Hematopoietic multipotent progenitor cell (in vitro differentiated cells): ENCODE data around the gene KRT1. TPM values are rescaled to one million over a fixed set of nuclear protein-coding genes. Genes with fewer than 3 reads are reported as not detected.

Experiments
- DNase-seq, 3 donors: peaks; one replicate each; pipeline ENCODE4 v3.0.0-alpha.2; 2011 to 2015; ENCODE audit warnings: low read depth in 2 of 3, low spot score in 2 of 3
- total RNA-seq: library from RNA; depleted of rRNA; stranded (reverse); fragments of >200 nt; gene quantifications from one replicate; pipeline ENCODE4 v1.2.3, GENCODE V29; 2012

KRT1 gene
- total RNA-seq, 1 donor = 1.1 TPM

DNA sequence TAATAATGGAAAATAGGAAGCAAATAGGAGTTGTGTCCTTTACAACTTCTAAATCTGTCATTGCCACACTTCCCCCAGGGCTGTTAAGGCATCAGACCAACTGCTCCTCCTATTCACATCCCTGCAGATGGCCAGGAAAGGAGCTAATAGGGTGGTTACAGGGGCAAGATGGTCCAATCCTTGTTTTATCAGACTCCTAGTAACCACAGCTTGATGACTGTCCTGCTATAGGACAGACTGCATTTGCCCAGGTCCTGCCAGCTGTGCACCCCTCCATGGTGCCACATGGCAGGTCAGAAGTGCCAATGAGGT, 17.3 kb downstream of the KRT1 start:
- peak in 1 of 3 donors; percentile 10 for DNase-seq

- DNase-seq = peak in 2 of 3 donors; percentile 41 to 56
Observed at GRCh38 chr12:52662093-52662917, 17.9 kb downstream of the KRT1 start.

DNA sequence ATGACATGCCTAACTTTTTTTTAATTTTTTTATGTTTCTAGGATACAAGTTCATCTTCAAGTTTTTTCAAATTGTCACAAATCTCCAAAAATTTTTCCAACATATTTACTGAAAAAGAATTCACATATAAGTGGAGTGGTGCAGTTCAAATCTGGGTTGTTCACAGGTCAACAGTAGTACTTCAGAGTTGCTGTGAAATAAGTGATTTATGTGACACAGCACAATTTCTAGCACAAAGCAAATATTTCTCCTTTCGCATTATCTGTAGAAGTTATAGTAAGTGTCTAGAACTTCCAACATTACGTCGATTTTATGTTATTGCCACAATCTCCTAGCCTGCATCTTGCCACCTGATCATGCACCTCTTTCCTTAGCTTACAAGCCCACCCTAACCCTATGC, 18.5 kb downstream of the KRT1 start:
- no peak for DNase-seq

DNA sequence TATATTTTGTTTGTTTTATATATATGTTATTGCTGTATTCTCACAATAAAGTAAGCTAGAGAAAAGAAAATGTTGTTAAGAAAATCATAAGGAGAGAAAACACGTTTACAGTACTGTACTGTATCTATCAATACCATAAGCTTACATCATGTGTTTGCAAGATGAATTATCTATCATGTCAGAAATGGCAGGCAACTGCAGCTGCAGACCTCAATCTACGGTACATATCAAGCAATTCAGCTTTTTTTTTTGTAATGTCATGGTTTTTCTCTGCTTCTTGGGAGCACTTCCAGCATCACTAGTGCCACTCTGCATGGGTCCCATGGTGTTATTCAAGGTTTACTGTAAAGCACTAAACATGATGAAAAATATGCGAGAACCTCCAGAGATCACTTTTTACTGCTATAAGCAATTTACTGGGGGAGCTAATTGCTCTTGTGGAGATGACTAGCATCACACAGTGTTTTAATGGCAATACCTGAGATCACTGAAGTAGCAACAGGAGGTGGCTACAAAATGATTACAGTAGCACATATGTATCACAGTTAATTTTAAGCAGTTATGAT, 19.2 kb downstream of the KRT1 start:
- DNase-seq = no peak

DNA sequence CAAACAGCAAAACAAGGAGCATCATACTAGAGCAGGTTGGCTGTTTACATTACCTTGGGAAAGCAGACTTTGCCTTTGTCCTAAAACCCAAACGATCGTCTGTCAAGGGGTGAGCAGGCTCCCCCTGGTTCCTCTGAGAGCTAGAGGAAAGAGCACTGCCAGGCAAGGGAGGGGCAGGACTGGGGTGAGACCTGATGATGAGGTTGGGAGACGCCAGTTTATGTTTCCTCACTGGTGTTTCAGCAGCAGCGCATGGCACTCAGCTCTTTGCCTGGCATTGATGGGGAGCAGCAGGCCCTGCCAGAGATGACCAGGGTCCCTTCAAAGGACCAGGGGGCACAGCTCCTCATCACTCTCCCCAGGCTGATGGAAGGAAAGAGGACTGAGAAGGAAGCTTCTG, 20.3 kb downstream of the KRT1 start:
- DNase-seq = no peak

DNA sequence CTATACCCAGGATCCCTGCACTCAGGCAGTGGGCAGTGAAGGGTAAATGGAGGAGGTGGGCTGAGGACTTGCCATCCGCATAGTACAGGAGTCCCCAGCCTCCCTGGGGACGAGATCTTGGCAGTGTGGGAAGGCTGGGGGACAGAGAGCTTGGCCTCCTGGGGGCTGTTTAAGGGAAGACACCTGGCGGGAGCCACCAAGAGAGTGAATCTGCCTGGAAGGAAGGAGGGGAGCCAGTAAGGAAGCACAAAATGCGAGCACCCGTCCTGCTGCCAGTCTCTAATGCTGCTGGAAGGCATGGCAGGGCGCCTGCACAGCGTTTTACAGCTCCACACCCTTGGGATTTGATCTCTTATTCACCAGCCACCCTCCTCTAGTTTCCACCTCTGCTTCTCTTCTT, 20.8 kb downstream of the KRT1 start:
- no peak for DNase-seq

- no peak for DNase-seq
Observed at GRCh38 chr12:52658196-52658595, 22.0 kb downstream of the KRT1 start.

DNA sequence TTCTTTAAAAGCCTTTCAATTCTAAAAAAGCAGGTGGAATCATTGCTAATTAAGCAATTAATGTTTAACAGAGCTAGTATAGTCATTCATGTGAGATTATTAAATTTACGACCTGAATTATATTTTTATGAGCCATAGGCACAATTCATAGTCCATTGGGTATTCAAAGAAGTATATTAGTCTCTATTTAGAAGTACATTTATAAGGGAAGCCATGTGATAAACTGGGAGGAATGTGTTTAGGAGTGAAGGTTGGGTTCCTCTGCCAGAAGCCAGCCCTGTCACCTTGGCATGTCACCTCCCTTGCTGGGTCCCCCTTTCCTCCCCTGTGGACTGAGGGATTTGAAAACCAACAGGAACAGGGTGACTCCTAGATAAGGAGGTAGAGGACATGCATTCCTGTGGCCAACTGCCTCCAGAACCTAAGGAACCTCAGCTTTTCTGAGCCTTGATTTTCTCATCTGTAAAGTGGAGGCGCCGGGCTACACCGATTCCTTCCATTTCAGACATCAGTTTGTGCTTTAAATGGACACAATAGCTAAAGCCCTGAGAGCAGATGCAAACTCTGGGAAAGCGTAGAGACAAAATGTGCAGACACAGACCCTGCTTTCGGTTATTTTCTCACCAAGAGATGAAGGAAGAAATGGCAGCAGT, 22.8 kb downstream of the KRT1 start:
- DNase-seq = no peak

DNA sequence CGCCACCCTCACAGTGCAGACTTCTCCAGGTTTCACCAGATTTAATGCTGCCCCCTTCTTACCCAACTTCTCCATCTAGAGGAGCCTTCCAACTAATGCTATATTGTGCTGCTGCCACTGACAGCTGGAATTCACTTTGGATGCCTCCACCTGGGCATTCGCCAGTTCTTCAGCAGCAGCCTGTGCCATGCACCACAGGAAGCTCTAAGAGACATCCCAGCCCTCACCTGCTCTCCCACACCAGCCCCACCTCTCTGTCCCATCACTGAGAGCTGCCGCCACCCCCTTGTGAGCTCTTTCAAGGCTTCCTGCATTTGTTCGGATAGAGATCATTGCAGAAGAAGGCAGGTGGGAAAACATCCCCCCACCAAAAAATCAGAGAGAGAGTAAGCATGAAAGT, 23.6 kb downstream of the KRT1 start:
- DNase-seq = no peak

- no peak for DNase-seq
Observed at GRCh38 chr12:52655720-52656124, 24.5 kb downstream of the KRT1 start.

GRCh38 chr12:52655251-52655650, 25.0 kb downstream of the KRT1 start:
- DNase-seq = no peak

- no peak for DNase-seq
Observed at GRCh38 chr12:52651726-52652261, 28.4 kb downstream of the KRT1 start, which contains the start of gene KRT2. Gene KRT2, minus strand, starts transcription at chr12:52652211. Its CDS starts 69 bp downstream, at chr12:52652142.

DNA sequence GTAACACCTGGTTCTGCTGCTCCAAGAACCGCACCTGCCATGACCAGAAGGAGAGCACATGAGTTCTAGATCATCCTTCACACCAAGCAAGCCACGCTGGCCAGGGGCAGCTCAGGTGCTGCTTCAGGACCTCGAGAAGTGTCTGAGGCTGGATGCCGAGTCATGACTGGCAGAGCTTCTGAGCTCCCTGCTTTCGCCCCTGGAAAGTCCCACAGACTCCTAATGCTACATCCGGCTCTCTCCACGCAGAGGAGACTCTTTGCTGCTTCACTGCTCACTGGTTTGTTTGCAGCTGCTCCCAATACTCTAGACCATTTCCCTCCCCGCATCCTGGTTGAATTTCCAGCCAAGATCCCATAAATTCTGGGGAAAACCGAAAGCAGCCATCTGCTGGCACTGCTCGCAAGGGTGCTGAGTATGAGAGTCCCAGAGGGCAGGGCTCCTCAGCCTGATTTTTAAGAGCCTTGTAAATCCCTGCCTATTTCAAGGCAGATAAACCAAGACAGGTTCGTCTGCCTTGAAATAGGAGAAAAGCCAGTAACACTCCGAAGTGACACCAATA, 29.6 kb downstream of the KRT1 start:
- DNase-seq = no peak

DNA sequence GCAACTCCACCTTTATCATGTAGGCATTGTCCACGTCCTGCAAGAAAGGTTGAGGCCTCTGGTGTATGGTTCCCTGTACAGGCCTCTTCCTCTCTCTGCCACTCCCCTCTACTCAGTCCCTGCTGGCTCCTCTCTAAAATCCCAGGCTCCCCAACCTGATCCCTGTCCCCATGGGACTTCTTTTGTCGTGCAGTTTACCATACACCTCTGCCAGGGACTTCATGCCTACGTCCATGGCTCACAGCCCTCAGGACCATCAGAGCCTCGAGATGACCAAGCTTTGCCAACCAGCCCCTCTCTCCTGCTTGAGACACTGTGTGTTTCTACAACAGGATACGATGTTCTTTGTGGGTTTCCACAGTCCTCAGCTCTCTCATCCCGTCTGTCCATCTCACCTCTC, 31.1 kb downstream of the KRT1 start:
- no peak for DNase-seq

DNA sequence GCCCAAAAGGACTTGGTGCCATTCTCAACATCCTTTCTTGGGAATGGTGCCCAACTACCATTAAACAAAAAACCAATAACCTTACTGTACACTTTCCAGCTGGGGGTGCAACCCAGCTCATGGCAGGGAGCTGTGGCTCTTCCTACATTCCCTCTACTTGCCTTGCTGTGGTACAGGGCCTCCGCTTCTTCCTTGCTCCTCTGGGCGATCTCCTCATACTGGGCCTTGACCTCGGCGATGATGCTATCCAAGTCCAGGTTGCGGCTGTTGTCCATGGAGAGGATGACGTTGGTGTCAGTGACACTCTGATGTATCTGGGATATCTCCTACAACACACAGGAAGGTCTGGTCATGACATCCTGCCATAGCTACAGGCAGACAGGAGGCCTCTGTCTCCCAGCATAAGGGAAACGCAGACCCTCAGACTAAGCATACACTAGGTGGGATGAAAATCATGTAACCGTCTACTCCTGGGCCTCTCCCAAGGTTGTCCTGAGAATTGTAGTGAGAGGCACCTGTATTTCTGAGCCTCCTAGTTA, 32.1 kb downstream of the KRT1 start:
- no peak for DNase-seq

DNA sequence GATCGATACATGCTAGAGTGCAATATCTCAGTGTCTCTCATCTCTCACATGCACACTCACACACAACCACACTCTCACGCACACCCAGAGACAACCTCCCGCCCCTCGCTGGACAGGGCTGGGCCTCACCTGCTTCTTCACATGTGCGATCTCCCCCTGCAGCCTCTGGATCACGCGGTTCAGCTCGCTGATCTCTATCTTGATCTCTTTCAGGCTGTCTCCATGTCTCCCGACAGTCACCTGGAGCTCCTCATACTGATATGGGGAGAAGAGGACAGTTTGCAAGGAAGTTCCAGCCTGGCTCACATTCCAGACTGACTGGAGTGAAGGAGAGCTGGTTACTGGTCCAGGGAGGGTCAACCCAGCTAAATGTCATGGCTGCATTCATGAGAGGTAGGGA, 32.6 kb downstream of the KRT1 start:
- DNase-seq = no peak

DNA sequence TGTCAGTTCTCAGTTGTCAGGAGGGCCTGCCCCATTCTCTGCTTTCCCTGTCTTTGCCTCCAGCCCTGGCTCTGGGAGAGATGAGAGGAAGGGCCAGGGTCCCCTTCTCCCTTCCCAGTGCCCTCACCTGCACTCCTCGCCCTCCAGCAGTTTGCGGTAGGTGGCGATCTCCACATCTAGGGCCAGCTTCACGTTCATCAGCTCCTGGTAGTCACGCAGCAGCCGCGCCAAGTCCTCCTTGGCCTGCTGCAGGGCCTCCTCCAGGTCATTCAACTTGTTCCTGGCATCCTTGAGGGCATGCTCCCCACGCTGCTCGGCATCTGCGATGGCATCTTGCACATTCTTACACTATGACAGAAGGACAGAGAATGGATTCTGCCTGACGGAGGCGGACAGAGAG, 33.6 kb downstream of the KRT1 start:
- no peak for DNase-seq

- DNase-seq = no peak
Observed at GRCh38 chr12:52645982-52646381, 34.2 kb downstream of the KRT1 start.

DNA sequence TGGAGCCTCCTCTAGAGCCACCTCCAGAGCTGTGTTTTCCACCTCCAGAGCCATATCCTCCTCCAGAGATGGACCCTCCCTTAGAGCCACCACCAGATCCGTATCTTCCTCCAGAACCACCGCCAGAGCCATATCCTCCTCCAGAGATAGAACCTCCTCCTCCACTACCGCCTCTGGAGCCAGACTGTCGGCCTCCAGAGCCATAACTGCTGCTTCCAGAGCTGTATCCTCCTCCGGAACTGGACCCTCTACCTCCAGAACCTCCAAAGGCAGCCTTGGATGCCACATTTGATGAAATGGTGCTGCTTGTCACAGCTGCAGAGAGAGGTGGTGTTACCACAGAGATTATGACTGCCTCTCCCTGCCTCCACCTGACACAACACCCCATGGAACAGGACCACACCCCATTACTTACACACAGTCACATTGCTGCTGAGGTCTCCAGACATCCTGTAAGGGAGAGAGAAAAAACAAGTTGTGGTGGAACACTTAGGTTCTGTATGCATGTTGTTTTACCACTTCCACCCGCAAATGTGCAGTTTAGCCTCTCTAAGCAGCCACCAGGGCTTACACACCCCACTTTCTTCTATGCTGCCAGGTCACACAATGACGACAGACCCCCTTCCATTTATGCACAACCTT, 35.0 kb downstream of the KRT1 start:
- peak; percentile 32 to 76 (median 36) for DNase-seq

- DNase-seq = no peak
Observed at GRCh38 chr12:52644078-52644415, 36.2 kb downstream of the KRT1 start.
